KMS-11 (cell line): Measurements from ENCODE around the gene HS6ST3.

Experiments used
- H2AFZ ChIP-seq: fragments of 200-600 bp; sonication (generic); 2 replicates; pipeline ENCODE4 v1.6.1; 2016; ENCODE audit warnings: antibody characterized with exemption, mixed run types, low read depth
- H3K27ac ChIP-seq: fragments of 200-600 bp; sonication (generic); 2 replicates; pipeline ENCODE4 v1.6.1; 2016; ENCODE audit warnings: mild to moderate bottlenecking, mixed run types
- H3K27me3 ChIP-seq: fragments of 200-600 bp; sonication (generic); 2 replicates; pipeline ENCODE4 v1.6.1; 2017; ENCODE audit warnings: mild to moderate bottlenecking, low read depth, mixed run types, moderate library complexity; ENCODE audit not compliant: insufficient read depth
- H3K36me3 ChIP-seq: fragments of 200-600 bp; sonication (generic); 2 replicates; pipeline ENCODE4 v1.6.1; 2017; ENCODE audit warnings: mild to moderate bottlenecking, mixed run types; ENCODE audit not compliant: insufficient read depth
- H3K4me1 ChIP-seq: fragments of 200-600 bp; sonication (generic); 2 replicates; pipeline ENCODE4 v1.6.1; 2016; ENCODE audit warnings: mild to moderate bottlenecking, low read depth, mixed run types; ENCODE audit not compliant: poor library complexity, severe bottlenecking
- H3K4me2 ChIP-seq: fragments of 200-600 bp; sonication (generic); 2 replicates; pipeline ENCODE4 v1.7.0; 2016; ENCODE audit warnings: mild to moderate bottlenecking, mixed run types
- H3K4me3 ChIP-seq: fragments of 200-600 bp; sonication (generic); IDR thresholded peaks from 2 replicates; pipeline ENCODE4 v1.6.1; 2017; ENCODE audit warnings: low read depth, low read length, mixed read lengths; ENCODE audit not compliant: insufficient read depth
- H3K79me2 ChIP-seq: fragments of 200-600 bp; sonication (generic); 2 replicates; pipeline ENCODE4 v1.6.1; 2016; ENCODE audit warnings: low read depth, mixed run types; ENCODE audit not compliant: insufficient read depth
- H3K9ac ChIP-seq: fragments of 200-600 bp; sonication (generic); 2 replicates; pipeline ENCODE4 v1.6.1; 2016; ENCODE audit warnings: mild to moderate bottlenecking, mixed run types
- H4K20me1 ChIP-seq: fragments of 200-600 bp; sonication (generic); 2 replicates; pipeline ENCODE4 v1.6.1; 2016; ENCODE audit warnings: mild to moderate bottlenecking, mixed run types; ENCODE audit not compliant: insufficient read depth
- TF ChIP-seq, protein P1 (sequence below): fragments of 200-600 bp; sonication (generic); conservative IDR thresholded peaks from 2 replicates; pipeline ENCODE4 v1.6.1; 2017; ENCODE audit warnings: low read depth, mild to moderate bottlenecking, antibody characterized with exemption, low read length, moderate library complexity, mixed read lengths

HS6ST3 gene

GRCh38 chr13:96822895-96823294 lies 733.0 kb downstream of the HS6ST3 start:
- no peaks in the 10 kb centered on the region for H3K36me3 ChIP-seq
- no peaks in the 10 kb centered on the region for H3K79me2 ChIP-seq
- H3K4me1 ChIP-seq: no peaks in the 10 kb centered on the region
- H3K27me3 ChIP-seq: no peaks in the 10 kb centered on the region
- TF ChIP-seq, protein P1, sequence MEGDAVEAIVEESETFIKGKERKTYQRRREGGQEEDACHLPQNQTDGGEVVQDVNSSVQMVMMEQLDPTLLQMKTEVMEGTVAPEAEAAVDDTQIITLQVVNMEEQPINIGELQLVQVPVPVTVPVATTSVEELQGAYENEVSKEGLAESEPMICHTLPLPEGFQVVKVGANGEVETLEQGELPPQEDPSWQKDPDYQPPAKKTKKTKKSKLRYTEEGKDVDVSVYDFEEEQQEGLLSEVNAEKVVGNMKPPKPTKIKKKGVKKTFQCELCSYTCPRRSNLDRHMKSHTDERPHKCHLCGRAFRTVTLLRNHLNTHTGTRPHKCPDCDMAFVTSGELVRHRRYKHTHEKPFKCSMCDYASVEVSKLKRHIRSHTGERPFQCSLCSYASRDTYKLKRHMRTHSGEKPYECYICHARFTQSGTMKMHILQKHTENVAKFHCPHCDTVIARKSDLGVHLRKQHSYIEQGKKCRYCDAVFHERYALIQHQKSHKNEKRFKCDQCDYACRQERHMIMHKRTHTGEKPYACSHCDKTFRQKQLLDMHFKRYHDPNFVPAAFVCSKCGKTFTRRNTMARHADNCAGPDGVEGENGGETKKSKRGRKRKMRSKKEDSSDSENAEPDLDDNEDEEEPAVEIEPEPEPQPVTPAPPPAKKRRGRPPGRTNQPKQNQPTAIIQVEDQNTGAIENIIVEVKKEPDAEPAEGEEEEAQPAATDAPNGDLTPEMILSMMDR: no peak
- no peak overlapping the region for H3K27ac ChIP-seq
- H3K4me2 ChIP-seq: no peak overlapping the region
- no peaks in the 10 kb centered on the region for H4K20me1 ChIP-seq
- H3K4me3 ChIP-seq: no peak overlapping the region
- no peak overlapping the region for H2AFZ ChIP-seq
- H3K9ac ChIP-seq: no peak overlapping the region

GRCh38 chr13:96824140-96824539 lies 734.2 kb downstream of the HS6ST3 start:
- Histone ChIP-seq H3K79me2 (no peaks in the 10 kb centered on the region), H2AFZ (no peak overlapping the region), H3K27me3 (no peaks in the 10 kb centered on the region), H3K4me1 (no peaks in the 10 kb centered on the region), H3K4me2 (no peak overlapping the region), H4K20me1 (no peaks in the 10 kb centered on the region), H3K4me3 (no peak overlapping the region), H3K9ac (no peak overlapping the region), H3K36me3 (no peaks in the 10 kb centered on the region), H3K27ac (no peak overlapping the region)
- TF ChIP-seq, protein P1: no peak

GRCh38 chr13:96825653-96826052 lies 735.7 kb downstream of the HS6ST3 start:
- H2AFZ ChIP-seq: no peak overlapping the region
- no peak overlapping the region for H3K9ac ChIP-seq
- H3K27me3 ChIP-seq: no peaks in the 10 kb centered on the region
- H4K20me1 ChIP-seq: no peaks in the 10 kb centered on the region
- TF ChIP-seq, protein P1: no peak
- H3K4me2 ChIP-seq: no peak overlapping the region
- no peak overlapping the region for H3K27ac ChIP-seq
- H3K4me3 ChIP-seq: no peak overlapping the region
- no peaks in the 10 kb centered on the region for H3K4me1 ChIP-seq
- no peaks in the 10 kb centered on the region for H3K36me3 ChIP-seq
- no peaks in the 10 kb centered on the region for H3K79me2 ChIP-seq

GRCh38 chr13:96834626-96835025 lies 744.7 kb downstream of the HS6ST3 start:
- Histone ChIP-seq H3K4me3 (no peak overlapping the region), H3K79me2 (no peaks in the 10 kb centered on the region), H4K20me1 (no peaks in the 10 kb centered on the region), H3K9ac (no peak overlapping the region), H3K36me3 (no peaks in the 10 kb centered on the region), H3K4me1 (no peaks in the 10 kb centered on the region), H3K27ac (no peak overlapping the region), H2AFZ (no peak overlapping the region), H3K4me2 (no peak overlapping the region), H3K27me3 (no peaks in the 10 kb centered on the region)
- TF ChIP-seq, protein P1: no peak
